GM12801 (cell line): ENCODE measurements around the gene ETS1.

Source experiments
- CTCF ChIP-seq: IDR thresholded peaks from one replicate; pipeline ENCODE4 v1.5.1; 2011; ENCODE audit warnings: control low read depth; ENCODE audit not compliant: insufficient read length; ENCODE audit errors: extremely low read depth

ETS1 gene

GRCh38 chr11:128476729-128477128 lies 110.6 kb downstream of the ETS1 start:
- no peak for TF ChIP-seq CTCF

DNA sequence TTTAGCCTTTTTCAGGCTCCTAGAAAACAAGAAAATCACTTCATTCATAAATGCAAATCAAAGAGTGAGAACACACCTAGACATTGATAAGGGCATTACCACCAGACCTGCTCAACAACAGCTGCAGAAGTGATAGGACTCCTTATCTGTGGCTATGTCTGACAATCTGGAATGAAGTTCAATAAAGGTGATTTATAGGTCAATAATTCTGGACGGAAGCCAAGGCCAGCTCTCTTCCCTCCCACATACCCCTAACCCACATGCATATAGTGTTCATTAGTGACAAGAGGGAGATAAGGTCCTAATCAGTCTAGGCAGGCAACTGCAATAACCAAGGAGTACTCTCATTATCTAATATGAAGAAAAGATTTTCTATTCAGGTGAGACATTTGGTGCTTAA lies 111.3 kb downstream of the ETS1 start:
- TF ChIP-seq CTCF = no peak

- no peak for TF ChIP-seq CTCF
These were observed 113.1 kb downstream of the ETS1 start for GRCh38 chr11:128474036-128474874.

DNA sequence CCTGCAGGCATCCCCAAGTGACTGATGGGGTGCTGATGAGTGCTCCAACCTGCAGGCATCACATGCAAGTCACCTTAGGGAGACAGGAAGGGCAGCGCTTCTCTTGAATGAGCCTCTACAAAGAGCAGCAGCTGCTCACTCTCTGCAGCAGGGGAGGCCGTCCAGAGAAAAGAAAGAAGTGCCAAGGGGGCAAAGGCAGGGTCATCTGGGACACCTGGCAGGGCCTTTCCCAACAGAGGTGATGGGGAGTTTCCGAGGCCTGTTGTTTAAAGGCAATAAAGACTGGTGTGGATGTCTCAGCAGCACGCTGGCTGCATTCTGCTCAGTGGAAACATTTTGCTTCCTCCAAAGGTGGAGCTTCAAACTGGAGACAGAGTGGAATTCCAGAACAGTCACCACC lies 113.7 kb downstream of the ETS1 start:
- no peak for TF ChIP-seq CTCF

DNA sequence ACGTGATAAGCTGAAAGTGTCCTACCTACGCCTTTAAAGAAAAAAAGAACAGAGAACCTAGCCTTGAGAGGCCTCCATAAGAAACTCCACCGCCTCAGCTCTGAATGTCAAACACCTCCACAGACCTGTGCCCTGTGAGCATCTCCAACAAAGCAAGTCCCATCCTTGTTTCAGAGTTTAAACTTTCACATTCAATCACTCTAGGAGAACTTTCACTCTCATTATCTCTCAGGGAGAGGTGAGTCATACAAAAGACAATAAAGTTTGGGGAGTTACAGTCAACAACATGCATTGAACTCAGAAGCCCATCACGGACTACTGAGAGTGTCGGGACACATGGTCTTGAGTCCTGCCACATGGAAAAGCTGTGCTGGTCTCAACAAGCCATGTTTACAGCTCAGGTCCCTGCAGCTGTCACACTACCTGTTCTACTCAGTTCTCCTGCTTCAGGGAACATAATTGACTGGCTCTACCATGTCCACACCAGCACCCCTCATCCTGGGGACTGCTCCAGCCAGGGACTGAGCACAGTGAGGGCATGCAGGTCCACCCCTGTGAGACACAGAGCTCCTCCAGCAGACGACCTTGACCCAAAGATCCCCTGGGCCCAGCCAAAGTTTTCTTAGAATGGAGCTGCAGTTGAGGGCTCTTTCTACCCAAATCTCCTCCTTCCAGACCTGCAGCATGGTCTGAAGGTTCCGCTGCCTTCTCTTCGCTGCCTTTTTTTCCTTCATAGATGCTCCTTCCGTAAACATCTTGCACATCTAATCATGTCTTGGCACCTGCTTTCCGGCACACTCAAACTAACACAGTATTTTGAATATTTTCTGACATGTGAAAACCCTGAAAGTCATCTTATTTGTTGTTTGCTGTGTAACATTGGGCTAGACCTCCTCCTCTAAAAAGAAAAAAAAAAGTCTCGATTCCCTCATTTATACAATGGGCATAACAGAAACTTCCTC lies 114.9 kb downstream of the ETS1 start:
- TF ChIP-seq CTCF = no peak

DNA sequence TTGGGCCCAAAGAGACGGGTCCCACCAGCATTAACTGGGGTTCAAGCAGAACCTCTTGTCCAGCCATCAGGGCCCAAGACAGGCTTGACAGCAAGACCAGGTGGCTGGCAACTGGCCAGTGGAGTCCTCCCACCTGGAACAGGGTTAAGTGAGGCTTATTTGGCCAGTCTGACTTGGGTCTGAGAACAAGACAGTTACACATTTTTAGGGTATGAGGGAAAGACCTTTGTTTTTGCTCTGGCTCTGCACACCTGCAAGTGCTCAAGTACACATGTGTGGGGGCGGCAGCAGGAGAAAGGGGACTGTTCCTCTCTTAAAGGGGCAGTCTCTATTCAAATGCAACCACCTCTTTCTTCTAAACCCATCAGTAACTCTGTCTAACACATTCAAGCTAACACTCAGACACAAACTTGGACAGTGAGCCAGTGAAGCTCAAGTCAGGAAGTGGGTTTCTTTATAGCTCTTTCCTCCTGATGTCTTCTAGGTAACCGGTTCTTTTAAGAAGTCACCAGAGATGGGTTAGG lies 116.2 kb downstream of the ETS1 start:
- TF ChIP-seq CTCF = no peak

- TF ChIP-seq CTCF = no peak
These were observed 117.3 kb downstream of the ETS1 start for GRCh38 chr11:128470081-128470480.
